Measurements from ENCODE around the gene KCNJ9. TPM values are rescaled to one million over a fixed set of nuclear protein-coding genes. Genes with fewer than 3 reads are reported as not detected.

The KCNJ9 gene
- total RNA-seq, 2 donors from 2014 or later, result not detected

GRCh38 chr1:160069460-160070231, 11.7 kb upstream of the KCNJ9 start, which contains the start of gene KCNJ10:
KCNJ10 (minus strand) TSS chr1:160070160; CDS start chr1:160042532, 27,628 bp downstream.
- Histone ChIP-seq H3K4me1 (peaks cover 10% of the 10 kb centered on the region), H3K27me3 (no peaks in the 10 kb centered on the region), H3K9me3 (no peaks in the 10 kb centered on the region), H3K27ac (no peak within 1 kb of the TSS), H3K36me3 (replicated peaks in 1 of 2; ENCODE audit: insufficient read depth in 1 of 2, low read depth in 2 of 2) (no peaks in the 10 kb centered on the region), H3K4me3 (peak within 1 kb of the TSS; percentile 28 to 40)
- TF ChIP-seq POLR2A (IDR thresholded peaks at IDR 0.05), result no peak
- TF ChIP-seq CTCF (IDR thresholded peaks at IDR 0.05), result no peak
- intact Hi-C loops (cut with DNase I), result no loop called here
- ATAC-seq, result peak; percentile 49
- no peak for DNase-seq
- whole genome bisulfite sequencing, 2 donors, result 21 to 44% methylated on average over 11 to 31 of the region's 32 CpGs

- no peaks in the 10 kb centered on the region for H3K36me3 ChIP-seq (replicated peaks in 1 of 2; ENCODE audit: insufficient read depth in 1 of 2, low read depth in 2 of 2)
- H3K9me3 ChIP-seq, result no peaks in the 10 kb centered on the region
- intact Hi-C loops (cut with DNase I), result no loop called here
- H3K4me3 ChIP-seq, result peak overlapping the region; percentile 28 to 40
- peak; percentile 66 to 80 (median 74) for DNase-seq
- no peak overlapping the region for H3K27ac ChIP-seq
- WGBS, 2 donors, result 2% methylated on average over 39 to 46 of the region's 46 CpGs
- ATAC-seq, result peak; percentile 84
- TF ChIP-seq CTCF (IDR thresholded peaks at IDR 0.05) (no peak), POLR2A (IDR thresholded peaks at IDR 0.05) (peak in 2 of 3 donors; percentile 19 to 23)
- no peaks in the 10 kb centered on the region for H3K27me3 ChIP-seq
- H3K4me1 ChIP-seq, result peaks cover 10% of the 10 kb centered on the region
Measured at GRCh38 chr1:160070243-160071163, 10.8 kb upstream of the KCNJ9 start.

GRCh38 chr1:160071289-160071688, 10.0 kb upstream of the KCNJ9 start:
- DNase-seq, result no peak
- H3K9me3 ChIP-seq, result no peaks in the 10 kb centered on the region
- ATAC-seq, result no peak
- WGBS, 2 donors, result 82 to 84% methylated on average over 5 of the region's 5 CpGs
- TF ChIP-seq POLR2A (IDR thresholded peaks at IDR 0.05) (no peak), CTCF (IDR thresholded peaks at IDR 0.05) (no peak)
- H3K27me3 ChIP-seq, result no peaks in the 10 kb centered on the region
- no peaks in the 10 kb centered on the region for H3K36me3 ChIP-seq (replicated peaks in 1 of 2; ENCODE audit: insufficient read depth in 1 of 2, low read depth in 2 of 2)
- intact Hi-C loops (cut with DNase I), result no loop called here
- peaks cover 10% of the 10 kb centered on the region for H3K4me1 ChIP-seq
- H3K27ac ChIP-seq, result no peak overlapping the region
- H3K4me3 ChIP-seq, result no peak overlapping the region

GRCh38 chr1:160074865-160075264, 6.5 kb upstream of the KCNJ9 start:
- H3K27ac ChIP-seq, result no peak overlapping the region
- ATAC-seq (no peak), DNase-seq (no peak)
- H3K27me3 ChIP-seq, result no peaks in the 10 kb centered on the region
- H3K36me3 ChIP-seq (replicated peaks in 1 of 2; ENCODE audit: insufficient read depth in 1 of 2, low read depth in 2 of 2), result no peaks in the 10 kb centered on the region
- intact Hi-C loops (cut with DNase I), result no loop called here
- WGBS, 2 donors, result 49 to 56% methylated on average over 4 of the region's 4 CpGs
- H3K4me1 ChIP-seq, result peaks cover 8% of the 10 kb centered on the region
- TF ChIP-seq CTCF (IDR thresholded peaks at IDR 0.05) (no peak), POLR2A (IDR thresholded peaks at IDR 0.05) (no peak)
- no peaks in the 10 kb centered on the region for H3K9me3 ChIP-seq
- H3K4me3 ChIP-seq, result no peak overlapping the region
